HG02610 (cell line): Measurements from ENCODE around the gene LRRC27.

ENCODE experiments used
- ATAC-seq: cut with Tn5 transposase; IDR thresholded peaks from one replicate; pipeline ENCODE4 v1.9.1; 2021; ENCODE audit warnings: mild to moderate bottlenecking, moderate library complexity; ENCODE audit not compliant: unreplicated experiment

Gene LRRC27

DNA sequence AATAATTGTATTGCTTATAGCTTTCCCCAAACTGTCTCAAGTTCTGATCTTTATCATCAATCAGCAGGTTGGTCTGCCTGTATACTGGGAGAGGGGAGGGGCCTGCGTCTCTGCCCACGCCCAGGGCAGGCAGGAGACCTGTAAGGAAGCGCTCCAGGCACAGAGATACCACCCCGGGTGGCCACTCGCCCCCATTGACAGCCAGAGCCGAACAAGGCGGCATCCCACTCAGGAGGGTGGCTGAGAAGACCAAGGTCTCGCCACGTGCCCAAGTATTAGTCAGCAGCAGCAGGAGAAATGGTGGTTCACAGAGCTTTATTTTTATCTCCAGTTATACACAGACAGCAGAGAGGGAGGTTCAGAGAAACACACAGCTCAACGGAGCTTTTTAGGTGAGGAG lies 31.4 kb upstream of the LRRC27 start:
- no peak for ATAC-seq

GRCh38 chr10:132301371-132302330 lies 30.3 kb upstream of the LRRC27 start:
- ATAC-seq: no peak

GRCh38 chr10:132302421-132303310 lies 29.3 kb upstream of the LRRC27 start:
- ATAC-seq: no peak

- ATAC-seq: no peak
Measured at GRCh38 chr10:132303361-132304115, 28.5 kb upstream of the LRRC27 start.

DNA sequence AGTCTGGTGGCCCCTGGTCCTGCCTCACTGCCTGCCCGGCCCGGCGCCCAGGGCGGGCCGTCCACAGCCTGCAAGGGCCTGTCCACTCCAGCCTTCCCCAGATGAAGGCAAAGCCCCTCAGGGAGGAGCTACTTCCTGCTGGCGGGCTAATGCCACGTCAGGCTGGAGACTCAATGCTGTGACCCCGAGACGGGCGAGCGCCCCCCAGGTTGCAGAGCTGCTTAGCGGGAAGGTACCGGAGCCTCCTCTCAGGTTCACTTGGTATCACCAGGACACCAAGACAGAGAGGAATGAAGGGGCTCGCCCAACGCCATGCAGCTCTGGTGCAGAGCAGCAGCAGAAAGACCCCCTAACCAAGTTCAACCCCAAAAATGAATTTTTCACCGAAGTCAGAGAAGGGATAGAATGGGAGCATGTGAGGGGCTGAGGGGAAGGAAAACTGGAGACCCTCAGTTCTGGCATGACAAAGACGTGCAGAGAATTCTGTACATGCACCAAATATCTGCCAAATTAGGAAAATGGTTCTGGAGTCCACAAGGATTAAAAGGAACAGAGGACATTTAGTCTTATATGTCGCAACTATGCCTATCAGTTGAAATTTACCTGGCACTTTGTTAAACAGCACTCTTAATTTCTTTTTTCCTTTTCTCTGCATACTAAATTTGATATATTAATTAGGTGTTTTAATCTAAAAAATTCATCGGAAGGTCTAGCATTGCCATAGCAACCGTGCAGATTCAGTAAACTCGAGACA lies 27.1 kb upstream of the LRRC27 start:
- no peak for ATAC-seq

DNA sequence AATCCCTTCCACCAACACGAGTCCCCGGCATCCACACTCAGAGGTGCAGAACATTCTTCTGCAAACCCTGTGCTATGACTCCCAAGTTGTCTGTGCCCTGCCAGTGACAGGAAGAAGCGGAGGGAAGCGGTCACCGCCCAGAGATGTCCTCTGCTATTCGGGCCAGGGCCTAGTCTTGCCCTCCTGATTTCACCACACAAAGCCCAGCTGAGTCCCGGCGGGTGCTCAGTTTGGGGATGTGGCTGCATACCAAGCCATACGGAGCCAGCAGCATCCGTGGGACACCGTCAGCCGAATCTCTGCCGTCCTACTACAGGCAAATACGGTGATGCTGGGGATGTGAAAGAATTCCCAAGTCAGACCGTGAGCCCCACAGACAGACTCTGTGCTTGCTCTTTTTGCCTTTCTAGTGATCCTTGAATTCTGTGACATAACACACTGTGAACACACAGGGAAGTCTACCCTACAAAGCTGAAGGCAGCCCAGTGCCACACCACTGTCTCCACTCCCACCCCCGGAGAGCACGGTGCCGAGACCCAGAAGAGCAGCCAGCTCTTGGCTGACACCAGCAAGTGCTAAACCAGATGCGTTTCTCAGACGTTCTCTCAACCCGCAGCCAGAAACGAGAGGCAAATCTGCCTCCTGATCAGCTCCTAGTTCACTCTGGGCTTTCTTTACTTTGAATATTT lies 26.2 kb upstream of the LRRC27 start:
- ATAC-seq: no peak

GRCh38 chr10:132306343-132306685 lies 25.7 kb upstream of the LRRC27 start:
- ATAC-seq: no peak

DNA sequence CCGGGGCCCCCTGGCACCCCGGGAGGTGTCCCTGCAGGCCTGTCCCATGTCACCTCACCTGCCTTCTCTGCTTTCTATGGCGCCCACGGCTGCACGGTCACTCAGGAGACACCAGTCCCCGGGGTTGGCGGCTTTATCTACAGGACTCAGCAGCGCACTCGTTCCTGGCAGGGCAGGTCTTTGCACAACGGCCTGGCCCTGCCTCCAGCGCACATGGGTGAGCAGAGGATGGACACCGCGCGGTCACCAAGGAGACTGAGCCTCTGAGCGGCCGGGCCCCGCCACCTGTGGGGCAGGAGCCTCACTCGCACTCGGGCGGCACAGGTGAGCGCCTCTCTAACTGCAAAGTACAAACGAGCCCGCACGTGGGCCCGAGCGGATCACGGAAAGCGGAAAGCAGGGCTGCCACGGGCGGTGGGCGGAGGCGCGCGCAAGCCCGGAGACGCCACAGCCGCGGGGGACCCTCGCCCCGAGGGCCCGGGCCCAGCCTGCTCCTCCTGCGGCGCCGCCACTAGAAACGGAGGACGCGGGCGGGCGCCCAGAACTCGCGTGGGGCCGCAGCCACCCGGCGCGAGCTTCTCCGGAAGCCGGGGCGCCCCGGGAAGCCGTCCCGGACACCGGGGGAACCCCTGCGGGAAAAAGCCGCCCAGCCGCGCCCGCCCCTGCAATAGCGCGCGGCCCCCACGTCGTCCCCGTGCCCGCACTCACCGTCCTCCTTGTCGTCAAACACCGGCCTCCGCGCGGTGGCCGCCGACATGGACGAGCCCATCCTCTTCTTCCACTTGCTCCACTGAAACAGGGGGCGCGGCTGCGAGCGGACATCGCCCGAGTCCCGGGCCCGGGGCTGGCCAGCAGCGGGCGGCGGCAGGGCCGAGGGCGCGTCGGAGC lies 24.9 kb upstream of the LRRC27 start:
- ATAC-seq: no peak

GRCh38 chr10:132307823-132308586 lies 24.0 kb upstream of the LRRC27 start, which contains the start of gene STK32C:
TSS of gene STK32C (minus strand) at chr10:132307950. CDS start at chr10:132307833, 117 bp downstream.
- ATAC-seq: peak; percentile 67

DNA sequence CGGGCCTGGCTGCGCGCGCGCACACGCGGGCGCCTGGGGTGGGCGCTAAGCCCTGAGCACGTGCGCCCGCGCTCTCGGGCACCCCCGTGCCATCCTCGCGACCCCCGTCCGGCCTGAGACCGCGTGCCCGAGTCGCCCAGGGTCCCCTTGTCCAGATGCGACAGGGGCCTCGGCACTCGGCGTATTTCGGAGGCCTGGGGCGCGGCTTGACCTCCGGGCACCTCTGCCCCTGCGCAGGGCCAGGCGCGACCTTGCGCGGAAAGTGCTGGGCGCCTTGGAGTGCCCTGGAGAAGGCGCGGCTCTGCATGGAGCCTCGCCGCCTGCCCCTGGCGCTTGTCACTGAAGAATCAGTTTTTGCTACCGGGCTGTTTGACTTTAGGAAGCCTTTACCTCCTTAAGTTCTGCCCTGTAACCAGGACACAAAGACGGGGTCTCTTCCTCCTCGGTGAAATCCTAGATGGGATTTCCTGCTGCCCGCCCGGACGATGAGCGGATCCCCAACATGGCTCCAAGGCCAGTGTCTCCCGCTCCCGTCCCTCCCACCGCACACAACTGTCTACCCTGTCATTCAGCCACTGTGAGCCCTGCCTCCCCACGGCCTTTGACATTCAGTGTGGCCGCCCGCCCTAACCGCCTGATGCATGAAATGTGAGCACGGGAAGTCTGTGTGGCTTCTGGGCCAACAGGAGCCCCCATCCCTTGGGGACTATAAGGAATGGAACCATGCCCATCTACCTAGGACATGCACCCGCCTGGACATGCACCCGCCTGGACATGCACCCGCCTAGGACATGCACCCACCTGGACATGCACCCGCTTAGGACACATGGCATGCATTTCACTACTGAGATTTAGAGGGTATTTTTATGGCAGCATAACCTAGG lies 23.2 kb upstream of the LRRC27 start:
- ATAC-seq: no peak

DNA sequence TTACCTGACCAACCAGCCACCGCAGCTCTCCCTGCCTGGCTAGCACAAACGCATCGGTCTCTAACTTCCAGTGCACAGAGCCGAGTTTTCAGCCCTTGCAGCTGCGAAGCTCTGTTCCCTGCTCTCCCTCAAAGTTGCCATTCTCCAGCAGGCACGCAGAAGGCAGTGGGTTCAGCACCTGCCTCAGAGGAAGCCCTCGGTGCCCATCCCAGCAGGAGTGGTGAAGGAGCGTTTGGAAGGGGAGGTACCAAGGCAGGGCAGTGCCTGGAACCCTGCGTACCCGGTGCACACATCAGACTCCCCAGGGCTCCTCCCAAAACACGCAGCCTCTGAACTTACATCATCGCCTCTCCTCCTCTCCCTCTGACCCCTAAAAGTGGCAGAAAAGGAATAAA lies 22.5 kb upstream of the LRRC27 start:
- ATAC-seq: no peak

DNA sequence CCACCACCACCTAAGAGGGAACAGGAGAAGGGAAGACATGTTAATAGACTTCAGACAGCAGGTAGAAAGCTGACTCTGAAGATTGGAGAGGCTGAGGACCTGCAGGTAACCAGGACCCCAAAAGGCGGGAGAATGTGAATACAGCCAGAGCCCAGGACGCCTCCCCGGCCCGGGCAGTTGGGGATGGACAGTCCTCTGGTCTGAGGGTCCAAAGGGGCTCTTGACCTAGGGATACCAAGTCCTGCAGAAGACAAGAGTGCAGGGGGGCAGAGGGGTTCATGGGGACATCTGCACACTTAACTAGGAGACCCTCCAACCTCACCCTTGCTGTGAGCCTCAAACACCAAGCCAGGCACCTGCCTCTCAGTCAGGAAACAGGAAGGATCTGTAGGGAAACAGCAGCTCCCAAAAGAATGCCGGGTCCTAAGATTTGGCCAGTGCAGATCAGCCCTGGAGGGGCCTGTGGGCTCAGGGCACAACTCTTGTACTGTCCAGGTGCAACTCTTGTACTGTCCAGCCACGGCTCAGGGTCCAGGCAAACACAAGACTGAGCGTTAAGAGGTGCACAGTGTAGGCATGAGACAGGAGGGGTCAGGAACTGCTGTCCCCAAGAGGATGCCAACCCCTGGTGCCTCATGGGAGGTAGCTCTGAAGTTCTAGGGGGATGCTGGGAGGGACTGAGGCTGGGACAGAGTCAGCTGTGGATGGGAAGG lies 22.0 kb upstream of the LRRC27 start:
- no peak for ATAC-seq

- ATAC-seq: no peak
Measured at GRCh38 chr10:132310701-132311337, 21.2 kb upstream of the LRRC27 start.

GRCh38 chr10:132311338-132311939 lies 20.6 kb upstream of the LRRC27 start:
- ATAC-seq: no peak

- no peak for ATAC-seq
Measured at GRCh38 chr10:132313305-132313704, 18.7 kb upstream of the LRRC27 start.
